Gastroesophageal sphincter (tissue), 4 donors: ENCODE data around the gene OLA1. TPM values are rescaled to one million over a fixed set of nuclear protein-coding genes. Genes with fewer than 3 reads are reported as not detected.

Experiments used
- ATAC-seq: fragments of 150-250 bp; one replicate; pipeline ENCODE4 v1.9.1; 2016; ENCODE audit warnings: mild to moderate bottlenecking, moderate library complexity
- H3K27ac ChIP-seq, 4 donors: fragments of 200-600 bp; sonication (generic) in 3 of 4; 1 replicate in 3 of 4; 2 replicates in 1 of 4; pipeline ENCODE4 v1.5.1; 2016 to 2019
- H3K27me3 ChIP-seq: fragments of 200-600 bp; sonication (generic); one replicate; pipeline ENCODE4 v1.5.1; 2019
- H3K36me3 ChIP-seq, 2 donors: fragments of 200-600 bp; sonication (generic); one replicate each; pipeline ENCODE4 v1.5.1; 2019; ENCODE audit warnings: control low read depth in 1 of 2
- H3K4me1 ChIP-seq, 3 donors: fragments of 200-600 bp; sonication (generic); 1 replicate in 2 of 3; 2 replicates in 1 of 3; pipeline ENCODE4 v1.5.1; 2016 to 2019; ENCODE audit warnings: control low read depth in 2 of 3
- H3K4me3 ChIP-seq, 2 donors: fragments of 200-600 bp; sonication (generic); one replicate each; pipeline ENCODE4 v1.5.1; 2019; ENCODE audit warnings: mild to moderate bottlenecking in 1 of 2, moderate library complexity in 1 of 2
- H3K9me3 ChIP-seq, 3 donors: fragments of 200-600 bp; sonication (generic); one replicate each; pipeline ENCODE4 v1.5.1; 2017 to 2019; ENCODE audit warnings: control low read depth in 2 of 3
- EP300 ChIP-seq: sonication (generic); formaldehyde crosslinking; IDR thresholded peaks from one replicate; pipeline ENCODE4 v1.6.1; 2017; ENCODE audit warnings: antibody characterized with exemption, mild to moderate bottlenecking
- POLR2A ChIP-seq, 2 donors: fragments of 450-650 bp; IDR thresholded peaks; one replicate each; pipeline ENCODE4 v1.6.1; 2017; ENCODE audit warnings: antibody characterized with exemption in 2 of 2, mild to moderate bottlenecking in 2 of 2, moderate library complexity in 1 of 2
- POLR2AphosphoS5 ChIP-seq: sonication (generic); formaldehyde crosslinking; IDR thresholded peaks from one replicate; pipeline ENCODE4 v1.6.1; 2017; ENCODE audit warnings: antibody characterized with exemption
- WGBS, 2 donors: methylation state at CpG; one replicate each; pipeline ENCODE4 v1.1.5; 2018; ENCODE audit warnings: low coverage in 1 of 2; 5-methylcytosine and 5-hydroxymethylcytosine counted together
- total RNA-seq, 4 donors: library from RNA; depleted of rRNA; stranded (reverse); fragments of >200 nt; gene quantifications; one replicate each; pipeline ENCODE4 v1.1.0, GENCODE V29; 2016
- TF ChIP-seq, protein P1 (sequence below), 4 experiments: fragments of 200-600 bp in 2 of 4; fragments of 450-650 bp in 2 of 4; sonication (generic) in 1 of 4; IDR thresholded peaks; one replicate each; pipeline ENCODE4 v1.5.1; 2017 to 2019; ENCODE audit warnings: antibody characterized with exemption in 4 of 4, mild to moderate bottlenecking in 2 of 4, moderate library complexity in 2 of 4

The OLA1 gene
- total RNA-seq, 4 donors from 2014 or later: 57.1 to 90.4 (median 72.1) TPM

DNA sequence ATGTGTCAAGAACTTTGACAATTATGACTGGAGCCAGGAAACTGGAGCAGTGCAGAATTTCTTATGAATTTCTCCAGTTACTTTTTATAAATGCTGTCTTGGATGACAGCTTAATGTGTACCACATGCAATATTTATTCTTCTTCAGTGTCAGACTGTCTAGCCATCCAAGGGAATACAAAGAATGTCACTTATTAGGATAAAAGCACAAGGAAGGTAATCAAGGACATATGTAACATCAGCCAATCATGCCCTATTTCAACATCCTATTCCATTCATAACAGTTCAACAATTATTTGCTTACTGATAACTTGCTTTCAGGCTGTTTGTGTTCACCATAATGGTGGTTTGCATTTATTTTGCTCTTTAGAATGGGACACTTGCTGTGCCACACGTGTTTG, 139.8 kb downstream of the OLA1 start:
- Histone ChIP-seq H3K36me3 (peaks cover 0 to 4% of the 10 kb centered on the region in 2 donors), H3K4me3 (no peak overlapping the region), H3K27me3 (no peaks in the 10 kb centered on the region), H3K4me1 (no peaks in the 10 kb centered on the region), H3K9me3 (no peaks in the 10 kb centered on the region), H3K27ac (no peak overlapping the region)
- ATAC-seq: no peak
- WGBS, 2 donors: 91 to 100% methylated on average over 1 of the region's 1 CpG
- TF ChIP-seq POLR2A (IDR thresholded peaks at IDR 0.05) (no peak), POLR2AphosphoS5 (no peak)

DNA sequence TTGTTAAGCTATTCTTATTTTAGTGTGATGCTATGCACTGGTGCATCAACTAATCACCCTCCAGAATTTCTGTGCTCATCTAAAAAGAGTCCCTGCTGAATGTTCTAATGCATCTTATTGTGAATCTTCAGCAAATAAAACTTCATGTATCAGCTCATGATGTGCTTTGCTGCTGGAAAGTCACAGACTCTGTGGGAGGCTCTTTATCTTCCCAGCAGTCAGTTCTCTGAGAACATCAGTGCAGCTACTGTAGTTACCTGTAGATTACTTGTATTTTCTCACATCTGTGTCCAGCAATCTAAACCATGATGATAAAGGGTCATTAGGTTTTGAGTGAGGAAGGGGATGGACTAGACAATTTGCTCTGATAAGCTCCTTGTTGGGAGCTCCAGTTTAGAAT, 141.6 kb downstream of the OLA1 start:
- no peak overlapping the region for H3K27ac ChIP-seq
- no peaks in the 10 kb centered on the region for H3K4me1 ChIP-seq
- TF ChIP-seq EP300: no peak
- TF ChIP-seq POLR2AphosphoS5: no peak
- TF ChIP-seq, protein P1, sequence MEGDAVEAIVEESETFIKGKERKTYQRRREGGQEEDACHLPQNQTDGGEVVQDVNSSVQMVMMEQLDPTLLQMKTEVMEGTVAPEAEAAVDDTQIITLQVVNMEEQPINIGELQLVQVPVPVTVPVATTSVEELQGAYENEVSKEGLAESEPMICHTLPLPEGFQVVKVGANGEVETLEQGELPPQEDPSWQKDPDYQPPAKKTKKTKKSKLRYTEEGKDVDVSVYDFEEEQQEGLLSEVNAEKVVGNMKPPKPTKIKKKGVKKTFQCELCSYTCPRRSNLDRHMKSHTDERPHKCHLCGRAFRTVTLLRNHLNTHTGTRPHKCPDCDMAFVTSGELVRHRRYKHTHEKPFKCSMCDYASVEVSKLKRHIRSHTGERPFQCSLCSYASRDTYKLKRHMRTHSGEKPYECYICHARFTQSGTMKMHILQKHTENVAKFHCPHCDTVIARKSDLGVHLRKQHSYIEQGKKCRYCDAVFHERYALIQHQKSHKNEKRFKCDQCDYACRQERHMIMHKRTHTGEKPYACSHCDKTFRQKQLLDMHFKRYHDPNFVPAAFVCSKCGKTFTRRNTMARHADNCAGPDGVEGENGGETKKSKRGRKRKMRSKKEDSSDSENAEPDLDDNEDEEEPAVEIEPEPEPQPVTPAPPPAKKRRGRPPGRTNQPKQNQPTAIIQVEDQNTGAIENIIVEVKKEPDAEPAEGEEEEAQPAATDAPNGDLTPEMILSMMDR (IDR thresholded peaks at IDR 0.05): no peak
- no peak for TF ChIP-seq POLR2A (IDR thresholded peaks at IDR 0.05)
- ATAC-seq: no peak
- H3K27me3 ChIP-seq: no peaks in the 10 kb centered on the region
- H3K9me3 ChIP-seq: no peaks in the 10 kb centered on the region
- no peak overlapping the region for H3K4me3 ChIP-seq
- H3K36me3 ChIP-seq: peaks cover 0 to 4% of the 10 kb centered on the region in 2 donors

DNA sequence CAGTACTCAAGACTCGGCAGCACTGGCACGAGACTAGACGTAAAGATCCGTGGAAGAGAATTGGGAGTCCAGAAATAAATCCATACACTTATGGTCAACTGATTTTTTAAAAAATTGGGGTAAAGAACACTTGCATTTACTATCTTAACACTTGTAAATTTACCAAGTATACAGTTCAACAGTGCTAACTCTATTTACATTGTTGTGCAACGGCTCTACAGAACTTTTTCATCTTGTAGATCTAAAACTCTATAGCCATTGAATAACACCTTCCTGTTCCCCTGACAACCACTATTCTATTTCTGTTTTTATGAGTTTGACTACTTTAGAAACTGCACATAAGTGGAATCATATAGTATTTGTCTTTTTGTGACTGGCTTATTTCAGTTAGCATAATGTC, 153.8 kb downstream of the OLA1 start:
- ATAC-seq: no peak
- Histone ChIP-seq H3K4me3 (no peak overlapping the region), H3K27ac (no peak overlapping the region), H3K36me3 (no peaks in the 10 kb centered on the region), H3K27me3 (no peaks in the 10 kb centered on the region), H3K4me1 (no peaks in the 10 kb centered on the region), H3K9me3 (no peaks in the 10 kb centered on the region)
- WGBS, 2 donors: 94 to 97% methylated on average over 5 of the region's 5 CpGs
- TF ChIP-seq POLR2A (IDR thresholded peaks at IDR 0.05): no peak
- no peak for TF ChIP-seq EP300

DNA sequence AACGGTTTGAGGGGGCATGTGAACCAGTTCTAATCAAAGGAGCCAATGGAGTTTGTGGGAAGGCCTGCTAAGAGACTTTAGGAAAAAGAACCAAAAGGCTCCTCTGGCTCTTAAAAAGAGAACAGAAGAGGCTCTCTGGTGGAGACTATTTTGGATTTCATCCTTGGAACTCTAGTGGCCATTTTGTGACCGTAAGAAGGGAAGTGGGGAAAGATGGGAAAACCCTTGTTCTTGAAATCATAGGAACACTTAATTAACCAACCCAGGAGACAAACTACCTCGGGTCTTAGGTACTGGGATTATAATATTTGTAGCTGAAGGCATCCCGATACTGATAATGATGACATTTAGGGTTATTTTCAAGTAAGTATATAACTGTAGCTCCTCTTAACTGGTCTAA, 157.9 kb downstream of the OLA1 start:
- 83 to 89% methylated on average over 4 of the region's 4 CpGs for whole genome bisulfite sequencing, 2 donors
- TF ChIP-seq POLR2AphosphoS5 (no peak), EP300 (no peak), POLR2A (IDR thresholded peaks at IDR 0.05) (no peak)
- TF ChIP-seq, protein P1 (IDR thresholded peaks at IDR 0.05): no peak
- Histone ChIP-seq H3K4me1 (no peaks in the 10 kb centered on the region), H3K27ac (no peak overlapping the region), H3K36me3 (no peaks in the 10 kb centered on the region), H3K9me3 (no peaks in the 10 kb centered on the region), H3K4me3 (no peak overlapping the region), H3K27me3 (no peaks in the 10 kb centered on the region)
- ATAC-seq: no peak

DNA sequence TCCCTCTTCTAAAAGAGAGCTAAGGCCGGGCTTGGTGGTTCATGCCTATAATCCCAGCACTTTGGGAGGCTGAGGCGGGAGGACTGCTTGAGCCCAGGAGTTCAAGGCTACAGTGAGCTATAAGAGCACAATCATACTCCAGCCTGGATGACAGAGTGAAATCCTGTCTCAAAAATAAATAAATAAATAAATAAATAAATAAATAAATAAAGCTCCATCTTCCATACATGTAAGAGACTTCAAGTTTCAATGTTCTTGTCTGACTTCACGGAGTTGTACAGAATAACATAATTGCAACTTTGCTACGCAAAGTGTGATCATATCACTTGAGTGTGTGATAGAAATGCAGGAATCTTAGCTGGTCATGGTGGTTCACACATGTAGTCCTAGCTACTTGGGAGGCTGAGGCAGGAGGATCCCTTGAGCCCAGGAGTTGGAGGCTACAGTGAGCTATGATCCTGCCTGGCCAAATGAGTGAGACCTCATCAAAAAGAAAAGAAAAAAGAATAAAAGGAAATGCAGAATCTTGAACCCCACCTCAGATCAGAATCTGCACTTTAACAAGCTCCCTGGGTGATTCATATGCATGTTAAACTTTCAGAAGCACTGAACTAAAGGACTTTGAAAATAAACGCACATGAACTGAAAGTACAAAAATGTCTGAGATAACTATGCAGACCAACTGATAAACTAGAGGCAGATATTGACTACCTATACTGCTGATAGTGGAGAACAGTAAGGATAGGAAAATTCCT, 159.4 kb downstream of the OLA1 start:
- Histone ChIP-seq H3K27ac (no peak overlapping the region), H3K36me3 (no peaks in the 10 kb centered on the region), H3K27me3 (no peaks in the 10 kb centered on the region), H3K9me3 (no peaks in the 10 kb centered on the region), H3K4me1 (no peaks in the 10 kb centered on the region), H3K4me3 (no peak overlapping the region)
- TF ChIP-seq EP300 (no peak), POLR2A (IDR thresholded peaks at IDR 0.05) (no peak), POLR2AphosphoS5 (no peak)
- TF ChIP-seq, protein P1 (IDR thresholded peaks at IDR 0.05): no peak
- 88 to 91% methylated on average over 1 to 5 of the region's 5 CpGs for WGBS, 2 donors
- no peak for ATAC-seq

DNA sequence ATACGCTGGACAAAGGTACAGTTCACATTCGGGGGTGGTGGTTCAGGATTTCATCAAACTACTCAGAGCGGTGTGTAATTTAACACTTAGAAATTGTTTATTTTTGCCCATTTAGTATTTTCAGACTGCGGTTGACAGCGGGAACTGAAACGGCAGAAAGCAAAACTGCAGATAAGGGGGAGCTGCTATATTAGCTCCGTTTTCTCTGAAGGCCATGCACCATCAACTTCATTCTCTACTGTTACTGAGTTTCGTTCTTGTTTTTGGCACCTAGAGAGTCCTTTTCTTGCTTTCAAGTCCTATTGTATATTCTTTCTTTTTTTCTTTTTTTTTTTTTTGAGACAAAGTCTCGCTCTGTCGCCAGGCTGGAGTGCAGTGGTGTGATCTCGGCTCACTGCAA, 161.6 kb downstream of the OLA1 start:
- Histone ChIP-seq H3K4me3 (no peak overlapping the region), H3K27ac (no peak overlapping the region), H3K27me3 (no peaks in the 10 kb centered on the region), H3K9me3 (no peaks in the 10 kb centered on the region), H3K36me3 (no peaks in the 10 kb centered on the region), H3K4me1 (no peaks in the 10 kb centered on the region)
- 98 to 99% methylated on average over 8 to 10 of the region's 11 CpGs for WGBS, 2 donors
- TF ChIP-seq POLR2A (IDR thresholded peaks at IDR 0.05): no peak
- TF ChIP-seq, protein P1 (IDR thresholded peaks at IDR 0.05): no peak
- no peak for TF ChIP-seq POLR2AphosphoS5
- no peak for TF ChIP-seq EP300
- no peak for ATAC-seq
